Tracheal epithelial cell (primary cell): Measurements from ENCODE around the gene MMP3. TPM values are rescaled to one million over a fixed set of nuclear protein-coding genes. Genes with fewer than 3 reads are reported as not detected.

Experiments used
- total RNA-seq: library from RNA; depleted of rRNA; stranded (reverse); fragments of >200 nt; gene quantifications from 2 replicates; pipeline ENCODE4 v1.2.1, GENCODE V29; 2014

The MMP3 gene
- total RNA-seq: 1.2 TPM in 1 of 2 replicates, not detected in the other

DNA sequence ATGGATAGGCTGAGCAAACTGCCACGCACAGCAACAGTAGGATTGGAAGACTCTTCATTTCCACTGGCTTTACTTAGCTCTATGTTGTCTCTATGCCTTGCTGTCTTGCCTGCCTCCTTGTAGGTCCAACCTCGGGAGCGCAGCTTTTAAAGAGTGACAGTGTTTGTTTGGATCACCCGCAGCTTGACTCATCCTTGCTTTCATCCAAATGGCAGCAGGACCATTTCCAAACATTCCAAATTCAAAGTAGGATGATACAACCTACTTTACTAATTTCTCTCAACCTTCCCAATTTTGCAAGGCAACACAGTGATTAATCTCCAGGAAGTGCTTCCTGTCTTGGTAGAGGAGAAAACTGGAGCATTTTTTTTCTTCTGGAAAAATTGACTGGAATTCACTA, at the start of gene MMP3:
Gene MMP3, minus strand, starts transcription at position 121 of the 400 bp plus-strand sequence. Its CDS starts 63 bp downstream, at position 58.

GRCh38 chr11:102874852-102875251, 31.4 kb upstream of the MMP3 start, which contains the start of gene MMP12:
TSS of gene MMP12 (minus strand) at chr11:102874982. CDS start at chr11:102874937, 45 bp downstream.

DNA sequence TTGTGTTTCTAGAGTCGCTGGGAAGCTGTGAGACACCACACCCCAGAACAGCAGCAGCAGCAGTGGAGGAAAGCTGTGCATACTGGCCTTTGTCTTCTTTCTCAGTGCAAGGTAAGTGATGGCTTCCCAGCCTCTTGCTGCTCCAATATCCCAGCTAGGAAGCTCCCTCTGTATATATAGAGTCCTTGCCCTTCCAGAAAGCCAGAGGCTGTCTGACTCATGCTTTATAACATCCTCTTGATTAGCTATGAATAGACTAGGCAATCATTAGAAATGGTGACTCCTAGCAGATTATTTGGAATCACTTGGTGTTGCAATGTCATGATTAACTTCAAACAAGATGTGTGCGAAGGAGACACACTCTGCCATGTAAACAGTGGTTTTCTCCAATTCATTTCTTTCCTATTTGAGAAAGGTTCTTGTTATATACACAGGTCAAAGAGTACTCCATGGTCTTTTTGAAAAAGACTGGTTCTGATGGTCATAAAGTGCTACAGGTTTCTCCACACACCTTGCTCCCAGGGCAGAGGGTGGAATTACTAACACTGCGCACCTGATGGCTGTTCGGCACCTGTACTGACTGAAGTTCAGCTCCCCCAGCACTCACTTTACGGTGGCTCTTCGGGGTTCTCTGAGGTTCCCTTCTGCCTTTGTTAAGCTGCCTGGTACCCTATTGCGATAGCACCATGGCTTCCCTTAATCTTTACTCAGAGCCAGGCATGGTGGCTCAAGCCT, 45.2 kb downstream of the MMP3 start, which contains the start of gene MMP1:
Gene MMP1, minus strand, starts transcription at position 149 of the 735 bp plus-strand sequence. Its CDS starts 68 bp downstream, at position 81.

Other genes with a start within 250 kb of the MMP3 start
- gene MMP20, start 218.3 kb downstream of the MMP3 start, total RNA-seq: not detected in 2 replicates
- not detected in 2 replicates for gene MMP27, start 137.8 kb downstream of the MMP3 start, total RNA-seq
- 0.24 TPM in 1 of 2 replicates, not detected in the other for gene MMP8, start 118.7 kb downstream of the MMP3 start, total RNA-seq
- gene MMP10, start 63.0 kb downstream of the MMP3 start, total RNA-seq: 2.3 and 7.7 TPM in 2 replicates
- 29.4 and 97.4 TPM in 2 replicates for gene MMP1, start 45.4 kb downstream of the MMP3 start, total RNA-seq
- not detected in 2 replicates for gene MMP12, start 31.4 kb upstream of the MMP3 start, total RNA-seq
- gene MMP13, start 112.1 kb upstream of the MMP3 start, total RNA-seq: not detected in 2 replicates
- gene DCUN1D5, start 248.6 kb upstream of the MMP3 start, total RNA-seq: 94.2 and 96.9 TPM in 2 replicates